ENCODE data around the gene RNF207.
A peak's percentile ranks its signal among the peaks of the same experiment; 100 is the strongest.

The RNF207 gene

DNA sequence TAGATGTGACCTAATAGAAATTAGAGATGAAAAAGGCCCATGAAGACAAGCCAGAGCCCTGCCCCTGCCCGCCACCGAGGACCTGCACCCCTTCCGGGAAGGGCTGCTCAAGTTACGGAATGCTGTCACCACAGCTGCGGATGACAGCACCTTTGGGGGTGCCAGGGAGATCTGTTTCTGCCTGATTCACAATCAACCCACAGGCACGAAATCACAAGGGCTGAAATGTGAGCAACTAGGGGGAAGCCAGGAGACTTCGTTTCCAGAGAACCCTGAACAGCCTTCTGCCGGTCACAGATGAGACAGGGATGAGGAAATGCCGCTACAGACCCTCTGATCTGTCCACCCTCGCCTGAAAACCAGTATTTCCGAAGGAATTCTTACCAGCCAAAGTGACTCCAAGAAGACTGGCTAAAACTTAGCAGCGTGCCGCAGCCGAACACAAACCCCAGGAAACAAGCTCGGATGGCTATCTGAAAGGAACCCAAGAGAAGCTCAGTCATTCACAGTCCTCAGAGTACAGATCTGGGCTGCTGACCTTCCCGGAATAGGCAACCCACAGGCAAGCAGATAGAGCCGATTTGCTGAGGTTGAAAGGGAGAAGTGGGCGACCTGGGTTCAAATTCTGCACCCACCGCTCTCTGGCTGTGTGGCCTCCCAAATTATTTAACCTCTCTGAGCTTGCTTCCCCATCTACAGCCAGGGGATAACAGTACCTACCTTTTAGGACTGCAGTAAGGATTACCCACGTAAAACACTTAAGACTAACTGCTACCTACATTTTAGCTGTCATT is 28.8 kb downstream of the RNF207 start:
- DNase-seq (ENCODE audit: low spot score): no peak

DNA sequence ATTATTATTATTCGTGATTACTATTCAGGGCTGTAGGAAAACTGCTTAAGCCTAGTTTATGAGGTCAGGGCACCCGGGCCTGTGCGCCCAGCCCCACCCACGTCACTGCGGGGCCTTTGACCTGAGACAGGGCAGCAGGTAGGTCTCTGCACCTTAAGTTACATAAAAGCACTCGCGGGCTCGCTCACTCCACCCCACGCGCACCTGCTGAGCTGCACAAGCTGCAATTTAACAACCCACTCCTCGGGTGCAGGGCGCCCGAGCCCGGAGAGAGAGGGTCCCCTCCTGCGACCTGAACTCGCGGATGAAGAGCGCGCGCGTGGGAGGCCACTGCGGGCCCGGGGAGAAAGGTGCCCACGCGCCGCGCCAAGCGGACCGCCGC is 29.4 kb downstream of the RNF207 start:
- no peak for DNase-seq (ENCODE audit: low spot score)

GRCh38 chr1:6237093-6237492 is 31.2 kb downstream of the RNF207 start:
- no peak for DNase-seq (ENCODE audit: low spot score)

DNA sequence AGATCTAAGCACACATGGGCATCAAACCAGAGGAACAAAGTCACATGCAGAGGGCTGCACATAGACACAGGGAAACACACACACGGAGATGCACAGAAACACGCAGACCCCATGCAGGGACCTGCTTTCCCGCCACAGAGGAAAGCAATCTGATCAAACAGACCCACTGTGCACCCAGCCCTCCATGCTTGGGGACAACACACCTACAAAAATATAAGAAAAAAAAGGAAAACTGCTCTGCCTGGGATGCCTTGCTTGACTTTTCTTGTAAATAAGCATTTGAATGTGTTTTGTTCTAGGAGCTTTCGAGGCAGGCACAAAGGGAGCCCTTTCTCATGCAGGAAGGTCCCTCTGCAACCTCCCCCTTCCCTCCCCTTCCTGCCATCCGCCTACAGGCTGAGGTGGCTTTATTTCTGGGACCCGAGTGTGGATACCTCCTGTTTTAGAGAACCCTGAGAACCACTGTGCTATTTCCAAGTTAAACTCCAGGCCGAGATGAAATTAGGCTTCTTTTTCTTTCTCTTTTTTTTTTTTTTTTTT is 33.4 kb downstream of the RNF207 start:
- no peak for DNase-seq (ENCODE audit: low spot score)

GRCh38 chr1:6239950-6240768 is 34.2 kb downstream of the RNF207 start:
- no peak for DNase-seq (ENCODE audit: low spot score)

GRCh38 chr1:6241107-6241886 is 35.4 kb downstream of the RNF207 start:
- DNase-seq (ENCODE audit: low spot score): no peak

DNA sequence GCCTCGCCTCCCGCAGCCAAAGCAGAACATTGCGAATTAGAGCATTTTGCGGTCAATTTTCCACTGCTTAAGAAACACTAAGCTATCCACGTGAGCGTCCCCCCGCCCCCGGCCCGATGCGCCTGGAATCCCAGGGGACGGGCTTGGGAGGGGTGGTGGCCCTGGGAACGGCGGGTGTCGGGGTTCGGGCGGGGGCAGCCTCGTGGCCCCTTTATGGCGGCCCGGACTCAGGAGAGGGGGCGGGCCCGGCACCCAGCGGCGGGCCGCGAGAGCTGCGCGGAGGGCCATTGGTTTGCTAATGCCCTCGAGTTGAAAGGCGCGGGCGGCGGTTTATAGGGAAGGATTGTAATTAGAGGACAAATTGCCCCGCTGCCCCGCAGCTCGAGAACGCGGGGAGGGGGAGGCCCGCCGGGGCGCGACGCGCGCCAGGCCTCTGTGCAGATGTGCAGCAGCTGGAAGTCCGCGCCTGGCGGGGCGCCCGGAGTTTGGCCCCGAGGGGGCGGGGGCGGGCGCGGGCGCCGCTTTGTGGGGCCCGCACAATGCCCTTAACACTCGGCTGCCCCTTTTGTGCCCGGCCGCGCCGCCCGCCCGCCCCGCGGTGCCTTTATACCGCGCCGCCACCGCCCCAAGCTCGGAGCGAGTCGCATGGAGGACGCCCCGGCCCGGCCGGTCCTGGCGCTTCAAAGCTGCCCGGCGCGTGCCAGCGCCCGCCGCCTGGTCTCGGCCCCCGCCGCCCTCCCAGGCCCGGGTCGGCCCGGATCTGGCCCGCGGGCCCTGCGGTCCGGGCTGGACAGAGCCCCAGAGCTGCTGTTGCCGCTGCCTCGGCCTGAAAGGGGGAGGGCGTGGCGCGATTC is 36.2 kb downstream of the RNF207 start:
- no peak for DNase-seq (ENCODE audit: low spot score)

- DNase-seq (ENCODE audit: low spot score): no peak
Measured at GRCh38 chr1:6243053-6243834, 37.3 kb downstream of the RNF207 start.

GRCh38 chr1:6243993-6244392 is 38.1 kb downstream of the RNF207 start, which contains the start of gene HES3:
Gene HES3 (plus strand): TSS chr1:6244179. CDS start chr1:6244366, 187 bp downstream.
- DNase-seq (ENCODE audit: low spot score): no peak

- no peak for DNase-seq (ENCODE audit: low spot score)
Measured at GRCh38 chr1:6244401-6245049, 38.6 kb downstream of the RNF207 start.

DNA sequence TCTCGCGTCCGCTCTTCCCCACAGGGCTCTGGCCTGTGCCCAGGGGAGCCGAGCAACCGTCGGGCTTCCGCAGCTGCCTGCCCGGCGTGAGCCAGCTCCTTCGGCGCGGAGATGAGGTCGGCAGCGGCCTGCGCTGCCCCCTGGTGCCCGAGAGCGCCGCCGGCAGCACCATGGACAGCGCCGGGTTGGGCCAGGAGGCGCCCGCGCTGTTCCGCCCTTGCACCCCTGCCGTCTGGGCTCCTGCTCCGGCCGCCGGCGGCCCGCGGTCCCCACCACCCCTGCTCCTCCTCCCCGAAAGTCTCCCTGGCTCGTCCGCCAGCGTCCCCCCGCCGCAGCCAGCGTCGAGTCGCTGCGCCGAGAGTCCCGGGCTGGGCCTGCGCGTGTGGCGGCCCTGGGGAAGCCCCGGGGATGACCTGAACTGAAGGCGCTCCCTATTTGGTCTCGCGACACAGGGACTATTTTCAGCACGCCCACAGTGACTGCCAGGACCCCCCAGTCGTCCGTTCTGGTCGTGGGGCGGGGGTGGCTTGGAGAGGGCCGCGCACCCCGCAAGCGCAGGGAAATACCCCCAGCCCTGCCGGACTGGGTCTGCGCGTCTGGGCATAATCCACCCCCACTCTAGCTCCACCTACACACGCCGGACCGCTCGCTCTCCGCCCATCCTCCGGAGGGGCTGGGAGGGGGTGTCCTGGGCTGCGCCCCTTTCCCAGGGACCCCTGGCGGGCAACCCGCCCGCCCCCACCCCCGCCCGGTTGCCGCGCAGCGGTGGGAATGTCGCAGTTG is 39.4 kb downstream of the RNF207 start:
- peak; percentile 70 for DNase-seq (ENCODE audit: low spot score)

DNA sequence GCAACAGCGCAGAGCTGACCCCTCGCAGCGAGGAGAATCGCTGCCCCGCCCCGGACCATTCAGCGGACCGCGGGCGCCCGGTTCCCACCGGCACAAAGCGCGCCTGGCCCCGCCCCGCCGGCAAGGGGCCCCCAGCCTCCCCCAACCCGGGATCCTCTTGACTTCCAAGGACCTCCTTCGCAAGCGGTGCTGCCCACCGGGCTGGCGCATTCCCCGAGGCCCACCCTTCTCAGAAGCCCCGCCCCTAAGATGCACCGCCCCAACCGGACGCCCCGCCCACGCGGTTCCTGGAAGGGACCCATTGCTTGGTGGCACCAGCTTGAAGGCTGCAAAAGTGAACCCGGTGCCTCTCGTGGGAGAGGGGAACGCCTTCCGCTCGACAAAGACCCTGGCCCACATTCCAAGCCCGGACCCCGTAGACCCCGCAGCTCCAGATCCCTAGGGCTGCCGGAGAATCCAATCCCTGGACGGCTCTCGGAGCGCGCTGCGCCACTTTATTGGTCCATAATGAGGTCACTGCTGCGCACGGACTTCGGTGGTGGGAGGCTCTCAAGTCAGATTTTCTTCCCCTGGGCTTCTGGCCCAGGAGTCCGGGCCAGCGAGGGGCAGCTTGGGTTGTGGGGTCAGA is 40.1 kb downstream of the RNF207 start:
- no peak for DNase-seq (ENCODE audit: low spot score)

DNA sequence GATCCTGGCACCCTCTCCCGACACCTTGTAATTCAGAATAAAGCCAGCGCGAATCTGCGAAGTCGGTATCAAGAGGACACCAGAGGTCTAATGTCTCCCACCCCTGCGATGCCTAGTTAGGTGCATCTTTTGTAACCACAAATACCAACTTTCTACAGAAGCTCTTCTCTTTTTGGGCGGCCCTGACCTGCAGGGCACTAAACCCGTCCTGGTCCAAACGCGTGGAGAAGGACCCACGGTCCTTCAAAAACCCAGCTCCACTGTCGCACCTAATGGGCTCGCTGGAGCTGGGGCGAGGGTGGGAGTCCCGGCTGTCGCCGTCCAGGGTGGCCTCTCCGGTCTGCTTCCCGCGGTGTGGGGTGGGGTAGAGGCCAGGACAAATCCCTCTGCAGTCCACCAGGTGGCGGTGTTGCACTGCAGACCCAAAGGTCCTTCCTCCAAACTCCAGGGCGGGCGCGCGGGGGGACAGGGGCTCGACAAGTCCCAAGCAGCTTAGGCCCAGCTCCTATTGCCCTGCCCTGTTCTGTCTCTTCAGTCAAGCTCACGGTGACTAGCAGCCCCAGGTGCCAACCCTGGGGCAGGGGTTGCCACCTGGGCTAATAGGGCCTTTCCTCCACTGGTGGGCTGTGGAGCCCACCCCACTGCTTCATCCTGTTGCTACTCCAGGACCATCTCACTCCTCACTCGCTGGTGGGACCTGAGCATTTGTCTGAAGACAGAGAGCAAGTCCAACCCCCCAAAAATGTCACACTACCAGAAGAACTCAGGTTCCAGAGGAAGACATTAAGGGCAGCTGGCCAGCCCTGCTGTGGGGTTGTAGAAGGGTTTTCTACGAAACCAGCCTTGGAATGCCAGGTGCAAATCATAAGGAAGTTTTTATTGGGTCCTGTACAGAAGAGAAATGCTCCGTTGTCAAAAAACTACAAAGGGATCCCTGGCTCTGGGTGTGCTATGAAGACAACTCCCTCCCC is 40.9 kb downstream of the RNF207 start:
- peak; percentile 73 for DNase-seq (ENCODE audit: low spot score)

- no peak for DNase-seq (ENCODE audit: low spot score)
Measured at GRCh38 chr1:6247651-6248050, 41.7 kb downstream of the RNF207 start.

GRCh38 chr1:6248161-6248776 is 42.4 kb downstream of the RNF207 start:
- DNase-seq (ENCODE audit: low spot score): no peak

GRCh38 chr1:6248932-6249738 is 43.2 kb downstream of the RNF207 start:
- DNase-seq (ENCODE audit: low spot score): no peak
